Measurements from ENCODE around the gene ADAMTS3. TPM values are rescaled to one million over a fixed set of nuclear protein-coding genes. Genes with fewer than 3 reads are reported as not detected.

The ADAMTS3 gene
- total and polyA plus RNA-seq, 9 of the 15 experiments (the other 6 are each of a cell fraction or from before 2014, with no cell fraction given) = 4.0 to 18.0 (median 12.1) TPM

- TF ChIP-seq, protein P1, sequence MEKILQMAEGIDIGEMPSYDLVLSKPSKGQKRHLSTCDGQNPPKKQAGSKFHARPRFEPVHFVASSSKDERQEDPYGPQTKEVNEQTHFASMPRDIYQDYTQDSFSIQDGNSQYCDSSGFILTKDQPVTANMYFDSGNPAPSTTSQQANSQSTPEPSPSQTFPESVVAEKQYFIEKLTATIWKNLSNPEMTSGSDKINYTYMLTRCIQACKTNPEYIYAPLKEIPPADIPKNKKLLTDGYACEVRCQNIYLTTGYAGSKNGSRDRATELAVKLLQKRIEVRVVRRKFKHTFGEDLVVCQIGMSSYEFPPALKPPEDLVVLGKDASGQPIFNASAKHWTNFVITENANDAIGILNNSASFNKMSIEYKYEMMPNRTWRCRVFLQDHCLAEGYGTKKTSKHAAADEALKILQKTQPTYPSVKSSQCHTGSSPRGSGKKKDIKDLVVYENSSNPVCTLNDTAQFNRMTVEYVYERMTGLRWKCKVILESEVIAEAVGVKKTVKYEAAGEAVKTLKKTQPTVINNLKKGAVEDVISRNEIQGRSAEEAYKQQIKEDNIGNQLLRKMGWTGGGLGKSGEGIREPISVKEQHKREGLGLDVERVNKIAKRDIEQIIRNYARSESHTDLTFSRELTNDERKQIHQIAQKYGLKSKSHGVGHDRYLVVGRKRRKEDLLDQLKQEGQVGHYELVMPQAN (IDR thresholded peaks at IDR 0.05; ENCODE audit: borderline replicate concordance) = 0 out of 2 replicates have a peak, but pooled peaks have one; percentile 35
- TF ChIP-seq NFRKB (IDR thresholded peaks at IDR 0.05; ENCODE audit: low read depth) (peak; percentile 80), KDM1A (IDR thresholded peaks at IDR 0.05) (0 out of 4 replicates have a peak, but pooled peaks of 1 of the 2 experiments have one; percentile 27), FIP1L1 (IDR thresholded peaks at IDR 0.05; ENCODE audit: low read depth, low read length, poor library complexity, severe bottlenecking) (peak; percentile 89), SMARCA4 (IDR thresholded peaks at IDR 0.05) (peak; percentile 7; the same call in 1 of the 2 replicates), GATAD2A (IDR thresholded peaks at IDR 0.05) (0 out of 2 replicates have a peak, but pooled peaks have one; percentile 68), PRPF4 (IDR thresholded peaks at IDR 0.05; ENCODE audit: insufficient read depth, low read depth, low read length, poor library complexity, severe bottlenecking) (peak; percentile 69), ZNF57 (CRISPR knock-in tag; IDR thresholded peaks at IDR 0.05) (no peak), ZBED1 (IDR thresholded peaks at IDR 0.05) (peak; percentile 46; the same call in 1 of the 2 replicates), HNRNPL (IDR thresholded peaks at IDR 0.05; ENCODE audit: low read depth, low read length) (no peak), ARNT (IDR thresholded peaks at IDR 0.05) (peak in 1 of 2 experiments; percentile 44; a peak in 1 of 4 replicates), TRIM28 (IDR thresholded peaks at IDR 0.05) (0 out of 2 replicates have a peak, but pooled peaks have one; percentile 17), NONO (IDR thresholded peaks at IDR 0.05; ENCODE audit: low read depth in 2 of 2, low read length in 1 of 2) (peak; percentile 78 to 94), CREM (IDR thresholded peaks at IDR 0.05; ENCODE audit: low read depth) (peak; percentile 75), NR2C2 (CRISPR knock-in tag; IDR thresholded peaks at IDR 0.05) (no peak), NR2C2 (tag; IDR thresholded peaks at IDR 0.05) (peak; percentile 21; the same call in 1 of the 2 replicates), NCOR1 (IDR thresholded peaks at IDR 0.05) (peak; percentile 22; the same call in 1 of the 2 replicates), ZFX (CRISPR knock-in tag; IDR thresholded peaks at IDR 0.05) (peak; percentile 83)
- TF ChIP-seq, protein P2, sequence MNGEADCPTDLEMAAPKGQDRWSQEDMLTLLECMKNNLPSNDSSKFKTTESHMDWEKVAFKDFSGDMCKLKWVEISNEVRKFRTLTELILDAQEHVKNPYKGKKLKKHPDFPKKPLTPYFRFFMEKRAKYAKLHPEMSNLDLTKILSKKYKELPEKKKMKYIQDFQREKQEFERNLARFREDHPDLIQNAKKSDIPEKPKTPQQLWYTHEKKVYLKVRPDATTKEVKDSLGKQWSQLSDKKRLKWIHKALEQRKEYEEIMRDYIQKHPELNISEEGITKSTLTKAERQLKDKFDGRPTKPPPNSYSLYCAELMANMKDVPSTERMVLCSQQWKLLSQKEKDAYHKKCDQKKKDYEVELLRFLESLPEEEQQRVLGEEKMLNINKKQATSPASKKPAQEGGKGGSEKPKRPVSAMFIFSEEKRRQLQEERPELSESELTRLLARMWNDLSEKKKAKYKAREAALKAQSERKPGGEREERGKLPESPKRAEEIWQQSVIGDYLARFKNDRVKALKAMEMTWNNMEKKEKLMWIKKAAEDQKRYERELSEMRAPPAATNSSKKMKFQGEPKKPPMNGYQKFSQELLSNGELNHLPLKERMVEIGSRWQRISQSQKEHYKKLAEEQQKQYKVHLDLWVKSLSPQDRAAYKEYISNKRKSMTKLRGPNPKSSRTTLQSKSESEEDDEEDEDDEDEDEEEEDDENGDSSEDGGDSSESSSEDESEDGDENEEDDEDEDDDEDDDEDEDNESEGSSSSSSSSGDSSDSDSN (IDR thresholded peaks at IDR 0.05; ENCODE audit: borderline replicate concordance in 1 of 2, low read depth in 2 of 2, low read length in 2 of 2) = peak; percentile 91 to 93
- TF ChIP-seq, protein P3, sequence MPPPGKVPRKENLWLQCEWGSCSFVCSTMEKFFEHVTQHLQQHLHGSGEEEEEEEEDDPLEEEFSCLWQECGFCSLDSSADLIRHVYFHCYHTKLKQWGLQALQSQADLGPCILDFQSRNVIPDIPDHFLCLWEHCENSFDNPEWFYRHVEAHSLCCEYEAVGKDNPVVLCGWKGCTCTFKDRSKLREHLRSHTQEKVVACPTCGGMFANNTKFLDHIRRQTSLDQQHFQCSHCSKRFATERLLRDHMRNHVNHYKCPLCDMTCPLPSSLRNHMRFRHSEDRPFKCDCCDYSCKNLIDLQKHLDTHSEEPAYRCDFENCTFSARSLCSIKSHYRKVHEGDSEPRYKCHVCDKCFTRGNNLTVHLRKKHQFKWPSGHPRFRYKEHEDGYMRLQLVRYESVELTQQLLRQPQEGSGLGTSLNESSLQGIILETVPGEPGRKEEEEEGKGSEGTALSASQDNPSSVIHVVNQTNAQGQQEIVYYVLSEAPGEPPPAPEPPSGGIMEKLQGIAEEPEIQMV (tag; conservative IDR thresholded peaks at IDR 0.05; ENCODE audit: low read depth) = no peak
- TF ChIP-seq, protein P4, sequence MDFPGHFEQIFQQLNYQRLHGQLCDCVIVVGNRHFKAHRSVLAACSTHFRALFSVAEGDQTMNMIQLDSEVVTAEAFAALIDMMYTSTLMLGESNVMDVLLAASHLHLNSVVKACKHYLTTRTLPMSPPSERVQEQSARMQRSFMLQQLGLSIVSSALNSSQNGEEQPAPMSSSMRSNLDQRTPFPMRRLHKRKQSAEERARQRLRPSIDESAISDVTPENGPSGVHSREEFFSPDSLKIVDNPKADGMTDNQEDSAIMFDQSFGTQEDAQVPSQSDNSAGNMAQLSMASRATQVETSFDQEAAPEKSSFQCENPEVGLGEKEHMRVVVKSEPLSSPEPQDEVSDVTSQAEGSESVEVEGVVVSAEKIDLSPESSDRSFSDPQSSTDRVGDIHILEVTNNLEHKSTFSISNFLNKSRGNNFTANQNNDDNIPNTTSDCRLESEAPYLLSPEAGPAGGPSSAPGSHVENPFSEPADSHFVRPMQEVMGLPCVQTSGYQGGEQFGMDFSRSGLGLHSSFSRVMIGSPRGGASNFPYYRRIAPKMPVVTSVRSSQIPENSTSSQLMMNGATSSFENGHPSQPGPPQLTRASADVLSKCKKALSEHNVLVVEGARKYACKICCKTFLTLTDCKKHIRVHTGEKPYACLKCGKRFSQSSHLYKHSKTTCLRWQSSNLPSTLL (IDR thresholded peaks at IDR 0.05) = peak; percentile 12; the same call in 1 of the 2 replicates
These were observed at the start of gene ADAMTS3 (continued) for GRCh38 chr4:72568959-72569718.

Data from K562 (cell line).